ENCODE results near the gene TNXB. TPM values are rescaled to one million over a fixed set of nuclear protein-coding genes. Genes with fewer than 3 reads are reported as not detected.

The TNXB gene
- total and polyA plus RNA-seq, 11 donors = 17.8 to 234 (median 51.8) TPM

DNA sequence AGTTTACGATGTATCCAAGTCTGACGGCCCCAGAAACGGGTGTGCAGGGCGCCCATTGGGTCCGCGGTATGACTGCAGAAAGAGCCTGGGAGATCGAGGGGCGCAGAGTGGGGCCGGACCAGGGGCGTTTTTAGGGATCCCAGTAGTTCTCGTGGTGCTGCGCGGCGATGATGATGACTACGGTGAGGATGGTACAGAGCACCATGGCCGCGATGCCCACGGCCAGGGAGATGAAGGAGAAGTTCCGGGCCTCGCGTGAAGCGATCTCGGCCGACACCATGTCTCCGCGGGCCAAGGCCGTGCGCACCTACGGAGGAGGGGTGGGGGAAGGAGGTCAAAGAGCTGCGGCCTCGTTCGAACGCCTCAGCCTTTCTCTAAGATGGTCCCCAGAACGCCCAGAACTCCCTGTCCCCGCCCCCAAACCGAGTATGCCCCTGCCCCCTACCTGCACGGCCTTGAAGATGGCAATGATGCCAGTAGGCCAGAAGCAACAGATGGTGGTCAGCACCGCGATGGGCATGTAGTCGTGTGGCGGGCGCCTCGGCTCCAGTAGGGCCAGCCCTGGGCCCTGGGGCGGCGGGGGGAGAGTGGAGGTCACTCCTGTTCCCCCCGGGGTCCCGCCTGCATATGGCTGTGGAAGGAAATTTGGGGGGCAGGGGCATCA is 40.1 kb upstream of the TNXB start:
- intact Hi-C loops (cut with DNase I) = no loop called here
- peaks cover 0 to 31% (median 14%) of the 10 kb centered on the region in 12 donors for H3K4me1 ChIP-seq
- WGBS, 4 donors = 34 to 60% (median 47%) methylated on average over 44 to 47 of the region's 47 CpGs
- H3K36me3 ChIP-seq = peaks cover 0 to 5% (median 0%) of the 10 kb centered on the region in 9 donors
- H3K27ac ChIP-seq = no peak overlapping the region
- H3K9me3 ChIP-seq = no peaks in the 10 kb centered on the region
- TF ChIP-seq POLR2A (IDR thresholded peaks at IDR 0.05) = no peak
- TF ChIP-seq, protein P1, sequence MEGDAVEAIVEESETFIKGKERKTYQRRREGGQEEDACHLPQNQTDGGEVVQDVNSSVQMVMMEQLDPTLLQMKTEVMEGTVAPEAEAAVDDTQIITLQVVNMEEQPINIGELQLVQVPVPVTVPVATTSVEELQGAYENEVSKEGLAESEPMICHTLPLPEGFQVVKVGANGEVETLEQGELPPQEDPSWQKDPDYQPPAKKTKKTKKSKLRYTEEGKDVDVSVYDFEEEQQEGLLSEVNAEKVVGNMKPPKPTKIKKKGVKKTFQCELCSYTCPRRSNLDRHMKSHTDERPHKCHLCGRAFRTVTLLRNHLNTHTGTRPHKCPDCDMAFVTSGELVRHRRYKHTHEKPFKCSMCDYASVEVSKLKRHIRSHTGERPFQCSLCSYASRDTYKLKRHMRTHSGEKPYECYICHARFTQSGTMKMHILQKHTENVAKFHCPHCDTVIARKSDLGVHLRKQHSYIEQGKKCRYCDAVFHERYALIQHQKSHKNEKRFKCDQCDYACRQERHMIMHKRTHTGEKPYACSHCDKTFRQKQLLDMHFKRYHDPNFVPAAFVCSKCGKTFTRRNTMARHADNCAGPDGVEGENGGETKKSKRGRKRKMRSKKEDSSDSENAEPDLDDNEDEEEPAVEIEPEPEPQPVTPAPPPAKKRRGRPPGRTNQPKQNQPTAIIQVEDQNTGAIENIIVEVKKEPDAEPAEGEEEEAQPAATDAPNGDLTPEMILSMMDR (IDR thresholded peaks at IDR 0.05) = no peak
- no peak for ATAC-seq
- peak in 1 of 5 donors; percentile 37 for DNase-seq
- H3K27me3 ChIP-seq = peaks cover 0 to 48% (median 6%) of the 10 kb centered on the region in 9 donors
- peak overlapping the region in 9 of 12 donors; percentile 24 to 42 (median 34) for H3K4me3 ChIP-seq

DNA sequence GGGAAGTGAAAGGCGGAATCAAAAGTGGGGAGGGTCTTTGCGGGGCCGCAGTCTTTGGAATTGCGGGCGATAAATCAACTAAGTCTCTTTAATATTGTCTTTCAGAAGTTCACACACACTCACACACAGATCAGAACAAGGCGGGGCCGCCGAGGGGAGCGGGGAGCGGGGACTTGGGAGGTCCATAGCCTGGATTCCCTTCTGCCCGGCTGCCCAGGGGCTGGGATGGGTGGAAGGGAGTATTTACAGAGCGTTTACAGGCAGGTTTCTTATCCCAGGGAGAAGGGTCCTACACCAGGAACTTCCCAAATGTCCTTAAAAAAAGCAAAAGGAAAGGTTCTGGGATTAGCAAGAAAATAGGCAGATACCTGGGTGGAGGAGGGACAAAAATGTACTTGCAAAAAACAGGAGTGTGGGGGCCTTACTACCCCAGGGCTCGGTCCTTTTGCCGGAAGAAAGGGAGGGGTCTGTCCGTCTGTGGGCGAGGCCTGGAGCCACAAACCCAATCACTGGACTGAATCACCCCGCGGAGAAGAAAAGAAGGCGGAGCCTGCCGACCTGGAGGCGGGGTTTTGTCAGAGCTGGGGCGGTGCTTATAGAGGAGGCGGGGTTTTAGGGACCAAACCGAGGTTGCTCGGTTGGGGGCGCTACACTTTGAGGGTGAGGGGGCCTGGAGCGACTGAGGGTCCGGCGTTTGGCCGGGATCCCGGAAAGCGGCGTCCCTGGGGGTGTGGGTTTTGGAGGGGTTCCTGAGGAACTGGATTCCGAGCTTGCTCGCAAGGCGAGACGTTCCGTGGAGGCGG is 39.4 kb upstream of the TNXB start:
- 16 to 37% (median 31%) methylated on average over 39 of the region's 39 CpGs for WGBS, 4 donors
- TF ChIP-seq, protein P1 (IDR thresholded peaks at IDR 0.05) = peak in 5 of 12 donors; percentile 8 to 16 (median 12)
- TF ChIP-seq POLR2A (IDR thresholded peaks at IDR 0.05) = no peak
- Histone ChIP-seq H3K36me3 (peaks cover 0 to 5% (median 0%) of the 10 kb centered on the region in 9 donors), H3K9me3 (no peaks in the 10 kb centered on the region), H3K27ac (no peak overlapping the region), H3K27me3 (peaks cover 0 to 48% (median 6%) of the 10 kb centered on the region in 9 donors), H3K4me1 (peaks cover 0 to 28% (median 13%) of the 10 kb centered on the region in 12 donors), H3K4me3 (peak overlapping the region in 9 of 12 donors; percentile 24 to 42 (median 34))
- ATAC-seq = peak in 3 of 4 donors; percentile 41 to 64 (median 55)
- DNase-seq = peak in 4 of 5 donors; percentile 58 to 78 (median 62)
- intact Hi-C loops (cut with DNase I) = no loop called here

DNA sequence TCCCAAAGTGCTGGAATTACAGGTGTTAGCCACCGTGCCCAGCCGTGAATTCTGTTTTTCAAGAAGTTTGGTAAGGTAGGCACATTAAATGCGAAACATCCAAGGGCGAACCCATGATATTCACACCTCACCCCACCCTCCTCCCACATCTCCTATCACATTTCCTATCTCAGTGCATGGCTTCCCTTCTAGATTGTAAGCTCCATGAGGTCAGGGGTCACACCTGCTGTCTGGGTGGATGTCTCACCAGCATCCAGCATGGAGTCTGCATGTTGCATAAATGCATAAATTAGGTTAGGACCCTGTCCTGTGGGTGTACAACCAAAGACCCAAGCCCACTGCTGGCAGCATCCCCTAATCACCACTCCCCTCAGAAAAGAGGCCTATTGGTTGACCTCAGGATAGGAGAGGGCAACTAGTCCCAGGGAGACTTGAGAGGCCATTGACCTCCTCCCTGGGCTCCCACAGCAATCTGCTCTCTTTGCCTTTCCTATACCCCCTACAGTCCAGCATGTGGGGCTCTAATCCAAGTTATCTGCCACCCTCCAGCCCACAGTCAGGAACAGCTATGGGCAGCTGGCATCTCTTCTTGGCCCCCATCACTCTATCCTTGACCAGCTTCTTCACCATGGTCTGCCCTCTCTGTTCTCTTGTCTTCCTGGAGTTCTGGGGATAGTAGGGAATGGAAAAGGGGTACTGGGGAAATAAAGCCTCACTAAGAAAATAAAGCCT is 38.4 kb upstream of the TNXB start:
- intact Hi-C loops (cut with DNase I) = loop anchor here in 1 of 10 donors (2.0 kb wide), 1 partner anchor 15 kb away; no protein-coding TSS in a partner anchor
- Histone ChIP-seq H3K27me3 (peaks cover 0 to 40% (median 6%) of the 10 kb centered on the region in 9 donors), H3K27ac (no peak overlapping the region), H3K4me1 (peaks cover 0 to 18% (median 8%) of the 10 kb centered on the region in 12 donors), H3K9me3 (no peaks in the 10 kb centered on the region), H3K4me3 (no peak overlapping the region), H3K36me3 (peaks cover 0 to 5% (median 0%) of the 10 kb centered on the region in 9 donors)
- TF ChIP-seq POLR2A (IDR thresholded peaks at IDR 0.05) = no peak
- TF ChIP-seq, protein P1 (IDR thresholded peaks at IDR 0.05) = no peak
- DNase-seq = no peak
- ATAC-seq = no peak
- WGBS, 4 donors = 87 to 98% (median 94%) methylated on average over 4 of the region's 4 CpGs
